Common myeloid progenitor, CD34-positive (primary cell): ENCODE data around the gene MRGPRF.
A peak's percentile ranks its signal among the peaks of the same experiment; 100 is the strongest.

Source experiments
- CTCF ChIA-PET: fragments of 350-600 bp; sonication (Branson Sonifier 250); formaldehyde crosslinking; loops from one replicate; lab custom pipeline; 2021; ENCODE audit warnings: antibody characterized with exemption; lab: Charles Lee
- POLR2A ChIA-PET: fragments of 350-600 bp; sonication (Branson Sonifier 250); formaldehyde crosslinking; loops from one replicate; lab custom pipeline; 2021; ENCODE audit warnings: antibody characterized with exemption; lab: Charles Lee
- DNase-seq, 3 donors: peaks; one replicate each; pipeline versions ENCODE4 v3.0.0 to v3.0.0-alpha.2; 2013
- H3K27ac ChIP-seq, 2 experiments: 1 replicate in 1 of 2; 2 replicates in 1 of 2; pipeline ENCODE4 v1.7.0; 2013; ENCODE audit warnings: inconsistent platforms in 2 of 2, low read length in 2 of 2, mild to moderate bottlenecking in 2 of 2, low read depth in 1 of 2, moderate library complexity in 1 of 2; ENCODE audit not compliant: severe bottlenecking in 2 of 2, insufficient read depth in 1 of 2, poor library complexity in 1 of 2
- H3K27me3 ChIP-seq, 5 experiments: replicated peaks in 2 of 5; 1 replicate in 3 of 5; 2 replicates in 2 of 5; pipeline versions ENCODE4 v1.6.1 to v1.7.0; 2013; ENCODE audit warnings: low read length in 4 of 5, mild to moderate bottlenecking in 2 of 5, moderate library complexity in 2 of 5, inconsistent platforms in 1 of 5; ENCODE audit not compliant: insufficient read depth in 5 of 5, control insufficient read depth in 4 of 5
- H3K36me3 ChIP-seq, 4 experiments: 1 replicate in 2 of 4; 2 replicates in 2 of 4; pipeline versions ENCODE4 v1.6.1 to v1.7.0; 2013; ENCODE audit warnings: low read length in 3 of 4, control low read depth in 1 of 4, mild to moderate bottlenecking in 1 of 4; ENCODE audit not compliant: control insufficient read depth in 4 of 4, insufficient read depth in 4 of 4
- H3K4me1 ChIP-seq, 4 experiments: 1 replicate in 3 of 4; 2 replicates in 1 of 4; pipeline versions ENCODE4 v1.6.1 to v1.7.1; 2013; ENCODE audit warnings: low read length in 3 of 4, mild to moderate bottlenecking in 3 of 4, control low read depth in 1 of 4, inconsistent platforms in 1 of 4, moderate library complexity in 1 of 4; ENCODE audit not compliant: control insufficient read depth in 4 of 4, insufficient read depth in 4 of 4; ENCODE audit errors: control extremely low read depth in 1 of 4
- H3K4me3 ChIP-seq, 7 experiments: 1 replicate in 4 of 7; 2 replicates in 3 of 7; pipeline versions ENCODE4 v1.5.1 to v1.7.0; 2013; ENCODE audit warnings: mild to moderate bottlenecking in 7 of 7, low read length in 6 of 7, moderate library complexity in 6 of 7, inconsistent platforms in 2 of 7, low read depth in 2 of 7, control low read depth in 1 of 7; ENCODE audit not compliant: insufficient read depth in 4 of 7, control insufficient read depth in 1 of 7; ENCODE audit errors: extremely low read depth in 1 of 7
- H3K9me3 ChIP-seq, 5 experiments: 1 replicate in 4 of 5; 2 replicates in 1 of 5; pipeline versions ENCODE4 v1.6.1 to v1.7.1; 2013; ENCODE audit warnings: low read length in 4 of 5, mild to moderate bottlenecking in 2 of 5, inconsistent platforms in 1 of 5, low read depth in 1 of 5, moderate library complexity in 1 of 5; ENCODE audit not compliant: control insufficient read depth in 4 of 5, insufficient read depth in 2 of 5; ENCODE audit errors: control extremely low read depth in 1 of 5
- WGBS: methylation state at CpG from one replicate; pipeline ENCODE4 v1.1.5; 2013; ENCODE audit not compliant: insufficient coverage; 5-methylcytosine and 5-hydroxymethylcytosine counted together

The MRGPRF gene

DNA sequence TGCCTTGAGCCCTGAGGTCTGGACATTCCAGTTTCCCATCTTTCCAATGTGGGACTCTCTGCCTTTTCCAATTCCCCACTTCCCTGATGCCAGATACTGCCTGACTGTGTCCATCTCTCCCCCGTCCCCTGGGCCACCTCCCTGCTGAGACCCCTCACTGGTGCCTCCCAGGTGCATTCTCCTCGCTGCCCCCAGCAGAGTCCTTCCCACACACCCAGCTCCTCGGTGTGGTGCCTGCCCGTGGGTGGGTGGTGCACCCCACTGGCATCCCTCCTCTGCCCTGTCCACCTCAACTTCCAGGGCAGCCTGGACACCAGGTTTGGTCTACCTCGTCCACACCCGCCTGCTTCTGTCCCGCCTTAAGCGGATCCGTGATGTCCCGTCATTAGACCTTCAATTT, 4.9 kb upstream of the MRGPRF start:
- Histone ChIP-seq H3K27me3 (peaks cover 0 to 28% (median 7%) of the 10 kb centered on the region in 5 experiments), H3K27ac (no peak overlapping the region), H3K4me1 (peaks cover 0 to 1% (median 0%) of the 10 kb centered on the region in 4 experiments), H3K4me3 (no peak overlapping the region), H3K36me3 (no peaks in the 10 kb centered on the region), H3K9me3 (no peaks in the 10 kb centered on the region)
- WGBS = 90% methylated on average over 10 of the region's 10 CpGs
- CTCF ChIA-PET = interaction anchor here (0.9 kb wide), 1 partner anchor 27 kb away, joined by 3 read pairs; no protein-coding TSS in a partner anchor
- POLR2A ChIA-PET = no interaction called here
- DNase-seq = no peak

GRCh38 chr11:69014898-69015549, 2.0 kb upstream of the MRGPRF start:
- Histone ChIP-seq H3K9me3 (no peaks in the 10 kb centered on the region), H3K4me3 (no peak overlapping the region), H3K27me3 (peaks cover 0 to 57% (median 24%) of the 10 kb centered on the region in 5 experiments), H3K4me1 (peaks cover 0 to 8% (median 7%) of the 10 kb centered on the region in 4 experiments), H3K27ac (no peak overlapping the region), H3K36me3 (no peaks in the 10 kb centered on the region)
- POLR2A ChIA-PET = no interaction called here
- CTCF ChIA-PET = interaction anchor here (1.6 kb wide), 1 partner anchor 17 kb away, joined by 4 read pairs; no protein-coding TSS in a partner anchor
- 70% methylated on average over 7 of the region's 9 CpGs for WGBS
- no peak for DNase-seq

DNA sequence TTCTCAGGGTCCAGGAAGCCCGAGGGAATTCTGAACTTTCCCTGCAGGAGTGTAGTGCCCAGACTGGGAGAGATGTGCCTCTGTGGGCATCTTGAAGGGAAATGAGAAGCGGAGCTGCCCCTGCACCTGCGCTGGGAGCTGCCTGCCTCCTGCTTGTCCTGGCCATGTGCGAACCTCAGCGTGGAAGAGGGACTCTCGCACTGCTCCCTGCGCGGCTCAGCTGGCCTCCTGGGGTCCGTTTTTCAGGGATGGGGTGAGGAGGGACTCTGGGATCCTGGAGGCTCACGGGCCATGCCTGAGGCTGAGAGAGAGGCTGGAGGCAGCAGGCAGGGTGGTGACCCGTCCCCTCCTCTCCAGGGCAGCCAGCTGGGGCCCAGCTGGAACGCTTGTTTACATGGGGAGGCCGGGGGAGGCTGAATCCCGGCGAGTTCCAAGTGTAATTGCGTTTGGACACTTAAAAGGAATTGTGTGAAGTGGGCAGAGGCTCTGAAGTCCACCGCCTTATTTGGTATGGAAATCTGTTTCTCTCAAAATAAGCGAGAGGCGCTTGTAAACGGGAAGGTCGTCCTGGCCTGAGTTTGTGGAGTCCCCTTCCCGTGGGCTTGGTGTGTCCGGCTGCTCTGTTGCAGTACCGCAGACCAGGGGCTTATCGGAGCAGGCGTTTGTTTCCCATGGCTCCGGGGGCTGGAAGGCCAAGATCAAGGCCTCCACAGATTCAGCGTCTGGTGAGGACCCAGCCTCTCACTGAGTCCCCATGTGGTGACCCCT, 1.2 kb upstream of the MRGPRF start:
- Histone ChIP-seq H3K4me3 (no peak overlapping the region), H3K27me3 (peaks cover 0 to 64% (median 24%) of the 10 kb centered on the region in 5 experiments), H3K27ac (no peak overlapping the region), H3K36me3 (no peaks in the 10 kb centered on the region), H3K9me3 (no peaks in the 10 kb centered on the region), H3K4me1 (peaks cover 0 to 8% (median 7%) of the 10 kb centered on the region in 4 experiments)
- ChIA-PET CTCF (interaction anchor here (1.6 kb wide), 1 partner anchor 16 kb away, joined by 4 read pairs; no protein-coding TSS in a partner anchor), POLR2A (no interaction called here)
- DNase-seq = no peak
- 66% methylated on average over 27 of the region's 28 CpGs for WGBS

- Histone ChIP-seq H3K27ac (no peak overlapping the region), H3K4me1 (peaks cover 0 to 8% (median 7%) of the 10 kb centered on the region in 4 experiments), H3K4me3 (no peak overlapping the region), H3K36me3 (no peaks in the 10 kb centered on the region), H3K9me3 (no peaks in the 10 kb centered on the region), H3K27me3 (peaks cover 0 to 81% (median 24%) of the 10 kb centered on the region in 5 experiments)
- ChIA-PET POLR2A (no interaction called here), CTCF (interaction anchor here (0.9 to 1.5 kb wide), 5 partner anchors 16 to 75 kb away, joined by 3 to 4 read pairs (median 3); no protein-coding TSS in a partner anchor)
- DNase-seq = no peak
- 41% methylated on average over 16 of the region's 21 CpGs for WGBS
Observed at GRCh38 chr11:69012092-69013008, 696 bp downstream of the MRGPRF start.

DNA sequence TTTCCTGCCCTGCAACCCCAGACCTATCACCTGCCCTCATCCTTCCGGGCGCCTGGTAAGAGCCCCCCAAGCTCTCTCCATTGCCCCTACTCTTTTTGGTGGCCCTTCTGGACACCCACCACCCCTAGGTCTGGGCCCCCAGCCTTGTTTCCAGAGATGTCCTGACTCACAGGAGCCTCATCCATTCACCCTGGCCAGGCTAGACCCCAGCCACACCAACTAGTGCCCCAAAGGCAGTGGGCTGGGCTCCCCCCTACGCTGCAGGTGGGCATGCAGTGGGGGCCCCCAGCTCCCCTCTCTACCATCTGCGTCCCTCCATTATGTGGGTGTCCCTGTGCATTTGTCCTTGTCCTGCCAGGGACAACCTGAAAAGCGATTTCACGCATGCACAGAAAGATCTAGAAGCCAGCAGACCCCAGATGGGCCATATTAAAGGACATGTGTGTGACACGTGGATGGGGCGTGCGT, 1.4 kb downstream of the MRGPRF start:
- no peak for DNase-seq
- Histone ChIP-seq H3K27ac (no peak overlapping the region), H3K36me3 (no peaks in the 10 kb centered on the region), H3K4me1 (peaks cover 0 to 8% (median 7%) of the 10 kb centered on the region in 4 experiments), H3K4me3 (no peak overlapping the region), H3K9me3 (no peaks in the 10 kb centered on the region), H3K27me3 (peaks cover 0 to 85% (median 27%) of the 10 kb centered on the region in 5 experiments)
- 80% methylated on average over 7 of the region's 9 CpGs for WGBS
- ChIA-PET POLR2A (no interaction called here), CTCF (interaction anchor here (0.9 to 1.3 kb wide), 2 partner anchors 56 to 62 kb away, joined by 3 read pairs; no protein-coding TSS in a partner anchor)

GRCh38 chr11:69010964-69011623, 2.0 kb downstream of the MRGPRF start:
- Histone ChIP-seq H3K4me3 (no peak overlapping the region), H3K36me3 (no peaks in the 10 kb centered on the region), H3K27me3 (peaks cover 0 to 88% (median 27%) of the 10 kb centered on the region in 5 experiments), H3K4me1 (peaks cover 0 to 8% (median 7%) of the 10 kb centered on the region in 4 experiments), H3K27ac (no peak overlapping the region), H3K9me3 (no peaks in the 10 kb centered on the region)
- CTCF ChIA-PET = interaction anchor here (1.1 kb wide), 1 partner anchor 9 kb away, joined by 3 read pairs; no protein-coding TSS in a partner anchor
- 18% methylated on average over 25 of the region's 43 CpGs for WGBS
- POLR2A ChIA-PET = no interaction called here
- peak in 2 of 3 donors; percentile 27 to 42 for DNase-seq
